ENCODE data around the gene DOCK2.

DNA sequence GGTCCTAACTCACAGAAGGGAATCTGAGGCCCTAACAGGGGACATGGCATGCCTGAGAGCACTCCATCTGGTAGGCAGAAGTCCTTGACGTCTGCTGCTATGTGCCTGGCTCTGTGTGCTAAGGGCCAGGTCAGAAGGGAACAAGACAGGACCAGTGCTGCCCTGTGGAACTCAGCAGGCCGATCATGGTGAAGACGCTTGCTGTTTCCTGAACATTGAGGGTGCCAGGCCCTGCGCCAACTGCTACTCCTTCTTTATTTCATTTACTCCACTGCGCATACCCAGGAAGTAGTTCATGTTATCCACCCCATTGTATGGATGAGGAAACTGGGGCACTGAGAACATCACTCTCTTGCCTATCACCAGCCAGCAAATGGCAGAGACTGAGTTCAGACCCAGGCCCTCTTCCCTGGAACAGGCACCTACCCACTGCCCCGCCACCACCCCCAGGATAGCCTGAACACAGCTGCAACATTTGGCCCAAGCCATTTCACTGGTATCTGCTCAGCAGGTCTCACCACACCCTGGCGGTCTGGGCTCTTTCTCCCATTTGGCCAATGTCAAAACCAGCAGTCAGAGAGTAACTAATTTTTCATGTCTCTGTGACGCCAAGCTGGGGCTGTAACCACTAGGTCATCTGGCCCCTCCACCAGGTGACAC lies 443.8 kb downstream of the DOCK2 start:
- TF ChIP-seq, protein P1, sequence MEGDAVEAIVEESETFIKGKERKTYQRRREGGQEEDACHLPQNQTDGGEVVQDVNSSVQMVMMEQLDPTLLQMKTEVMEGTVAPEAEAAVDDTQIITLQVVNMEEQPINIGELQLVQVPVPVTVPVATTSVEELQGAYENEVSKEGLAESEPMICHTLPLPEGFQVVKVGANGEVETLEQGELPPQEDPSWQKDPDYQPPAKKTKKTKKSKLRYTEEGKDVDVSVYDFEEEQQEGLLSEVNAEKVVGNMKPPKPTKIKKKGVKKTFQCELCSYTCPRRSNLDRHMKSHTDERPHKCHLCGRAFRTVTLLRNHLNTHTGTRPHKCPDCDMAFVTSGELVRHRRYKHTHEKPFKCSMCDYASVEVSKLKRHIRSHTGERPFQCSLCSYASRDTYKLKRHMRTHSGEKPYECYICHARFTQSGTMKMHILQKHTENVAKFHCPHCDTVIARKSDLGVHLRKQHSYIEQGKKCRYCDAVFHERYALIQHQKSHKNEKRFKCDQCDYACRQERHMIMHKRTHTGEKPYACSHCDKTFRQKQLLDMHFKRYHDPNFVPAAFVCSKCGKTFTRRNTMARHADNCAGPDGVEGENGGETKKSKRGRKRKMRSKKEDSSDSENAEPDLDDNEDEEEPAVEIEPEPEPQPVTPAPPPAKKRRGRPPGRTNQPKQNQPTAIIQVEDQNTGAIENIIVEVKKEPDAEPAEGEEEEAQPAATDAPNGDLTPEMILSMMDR (optimal IDR thresholded peaks at IDR 0.05 in 1 of 3, IDR thresholded peaks at IDR 0.05 in 1 of 3, conservative IDR thresholded peaks at IDR 0.05 in 1 of 3; ENCODE audit: extremely low read depth in 1 of 3, insufficient read depth in 2 of 3, low read length in 3 of 3), result no peak
- TF ChIP-seq EZH2 (IDR thresholded peaks at IDR 0.05; ENCODE audit: low read length), result no peak

Data from keratinocyte (primary cell).